Skeletal muscle tissue (tissue), 4 donors: ENCODE data around the gene HOXC4. TPM values are rescaled to one million over a fixed set of nuclear protein-coding genes. Genes with fewer than 3 reads are reported as not detected.
"Not testable (repeated sequence)": the region's sequence is repeated elsewhere in the genome, so short reads cannot be mapped to it uniquely, and the experiment has no call there.

Experiments
- H3K27ac ChIP-seq: one replicate; pipeline ENCODE4 v1.7.0; 2013; ENCODE audit warnings: mild to moderate bottlenecking, low read depth, low read length, inconsistent platforms
- H3K27me3 ChIP-seq, 3 donors: one replicate each; pipeline ENCODE4 v1.7.0; 2013; ENCODE audit warnings: low read length in 3 of 3; ENCODE audit not compliant: control insufficient read depth in 3 of 3, insufficient read depth in 3 of 3
- H3K36me3 ChIP-seq, 3 donors: one replicate each; pipeline ENCODE4 v1.7.0; 2013; ENCODE audit warnings: low read length in 3 of 3; ENCODE audit not compliant: control insufficient read depth in 3 of 3, insufficient read depth in 3 of 3
- H3K4me1 ChIP-seq, 3 donors: one replicate each; pipeline ENCODE4 v1.7.0; 2013; ENCODE audit warnings: low read length in 3 of 3, mild to moderate bottlenecking in 3 of 3; ENCODE audit not compliant: control insufficient read depth in 3 of 3, insufficient read depth in 3 of 3
- H3K4me3 ChIP-seq, 3 donors: one replicate each; pipeline ENCODE4 v1.7.0; 2013; ENCODE audit warnings: low read length in 3 of 3
- H3K9ac ChIP-seq, 3 donors: one replicate each; pipeline ENCODE4 v1.7.0; 2013; ENCODE audit warnings: low read length in 3 of 3, mild to moderate bottlenecking in 3 of 3, moderate library complexity in 2 of 3, low read depth in 1 of 3
- H3K9me3 ChIP-seq, 3 donors: one replicate each; pipeline ENCODE4 v1.7.0; 2013; ENCODE audit warnings: low read length in 3 of 3; ENCODE audit not compliant: control insufficient read depth in 3 of 3
- total RNA-seq: library from RNA; depleted of rRNA; stranded (reverse); fragments of >200 nt; gene quantifications from one replicate; pipeline ENCODE4 v1.2.3, GENCODE V29; 2014
- donor health status: Osteomylitis.

Gene HOXC4
- total RNA-seq, 1 donor from 2014 or later, result 1.0 TPM

GRCh38 chr12:54040648-54041047, 13.0 kb upstream of the HOXC4 start:
- H3K9ac ChIP-seq, result no peak overlapping the region
- no peaks in the 10 kb centered on the region for H3K9me3 ChIP-seq
- peaks cover 0 to 4% (median 2%) of the 10 kb centered on the region in 3 donors for H3K27me3 ChIP-seq
- H3K4me3 ChIP-seq, result peak overlapping the region in 1 of 3 donors; percentile 57
- peak overlapping the region; percentile 52 for H3K27ac ChIP-seq
- no peaks in the 10 kb centered on the region for H3K36me3 ChIP-seq
- H3K4me1 ChIP-seq, result peaks cover 43 to 52% (median 47%) of the 10 kb centered on the region in 3 donors

DNA sequence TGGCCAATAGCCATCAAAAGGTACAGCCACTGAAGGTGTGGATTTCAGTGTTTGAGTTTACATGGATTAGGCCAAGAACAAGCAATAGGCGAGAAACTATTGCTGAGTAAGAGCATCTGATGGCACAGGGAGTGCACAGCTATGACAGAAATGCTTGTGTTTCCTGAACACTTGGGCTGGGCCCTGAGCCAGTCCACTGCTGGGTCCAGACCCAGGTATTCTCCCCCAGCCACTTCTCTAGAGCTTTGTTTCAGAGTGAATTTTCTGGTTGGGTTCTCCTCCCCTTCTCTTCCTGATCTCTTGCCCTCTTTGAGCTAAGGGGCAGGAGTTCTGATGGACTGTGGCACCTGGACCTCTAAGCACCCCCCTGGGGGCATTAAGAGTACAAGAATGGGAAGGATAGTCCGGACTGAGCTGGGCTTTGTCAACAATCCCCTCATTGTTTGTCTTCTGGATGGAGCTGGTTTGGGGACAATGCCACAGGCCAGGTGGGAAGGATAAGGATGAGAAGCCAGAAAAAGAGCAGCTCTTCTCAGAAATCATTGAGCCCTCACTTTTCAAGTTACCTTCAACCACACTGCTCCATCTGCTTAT, 12.4 kb upstream of the HOXC4 start:
- Histone ChIP-seq H3K4me1 (peaks cover 42 to 52% (median 46%) of the 10 kb centered on the region in 3 donors), H3K4me3 (no peak overlapping the region), H3K27ac (no peak overlapping the region), H3K27me3 (peaks cover 0 to 6% (median 2%) of the 10 kb centered on the region in 3 donors), H3K36me3 (no peaks in the 10 kb centered on the region), H3K9ac (no peak overlapping the region), H3K9me3 (no peaks in the 10 kb centered on the region)

DNA sequence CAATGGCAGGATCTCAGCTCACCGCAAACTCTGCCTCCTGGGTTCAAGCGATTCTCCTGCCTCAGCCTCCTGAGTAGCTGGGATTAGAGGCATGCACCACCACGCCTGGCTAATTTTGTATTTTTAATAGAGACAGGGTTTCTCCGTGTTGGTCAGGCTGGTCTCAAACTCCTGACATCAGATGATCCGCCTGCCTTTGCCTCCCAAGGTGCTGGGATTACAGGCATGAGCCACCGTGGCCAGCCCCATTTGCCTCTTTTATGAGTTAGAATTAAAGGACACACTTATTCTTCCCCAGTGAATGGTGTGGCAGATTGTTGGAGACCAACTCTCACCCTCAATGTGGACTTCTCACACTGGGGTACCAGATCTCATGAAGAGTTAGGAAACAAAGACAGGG, 11.6 kb upstream of the HOXC4 start:
- H3K4me3 ChIP-seq, H3K27me3 ChIP-seq, H3K9me3 ChIP-seq, H3K36me3 ChIP-seq, H3K9ac ChIP-seq, H3K27ac ChIP-seq: not testable (repeated sequence)
- peaks cover 37 to 45% (median 41%) of the 10 kb centered on the region in 3 donors for H3K4me1 ChIP-seq

GRCh38 chr12:54042970-54043853, 10.4 kb upstream of the HOXC4 start:
- Histone ChIP-seq H3K4me3 (peak overlapping the region in 1 of 3 donors; percentile 24), H3K27me3 (peaks cover 0 to 6% (median 3%) of the 10 kb centered on the region in 3 donors), H3K36me3 (no peaks in the 10 kb centered on the region), H3K9ac (no peak overlapping the region), H3K27ac (peak overlapping the region; percentile 65), H3K4me1 (peaks cover 28 to 35% (median 32%) of the 10 kb centered on the region in 3 donors), H3K9me3 (no peaks in the 10 kb centered on the region)

DNA sequence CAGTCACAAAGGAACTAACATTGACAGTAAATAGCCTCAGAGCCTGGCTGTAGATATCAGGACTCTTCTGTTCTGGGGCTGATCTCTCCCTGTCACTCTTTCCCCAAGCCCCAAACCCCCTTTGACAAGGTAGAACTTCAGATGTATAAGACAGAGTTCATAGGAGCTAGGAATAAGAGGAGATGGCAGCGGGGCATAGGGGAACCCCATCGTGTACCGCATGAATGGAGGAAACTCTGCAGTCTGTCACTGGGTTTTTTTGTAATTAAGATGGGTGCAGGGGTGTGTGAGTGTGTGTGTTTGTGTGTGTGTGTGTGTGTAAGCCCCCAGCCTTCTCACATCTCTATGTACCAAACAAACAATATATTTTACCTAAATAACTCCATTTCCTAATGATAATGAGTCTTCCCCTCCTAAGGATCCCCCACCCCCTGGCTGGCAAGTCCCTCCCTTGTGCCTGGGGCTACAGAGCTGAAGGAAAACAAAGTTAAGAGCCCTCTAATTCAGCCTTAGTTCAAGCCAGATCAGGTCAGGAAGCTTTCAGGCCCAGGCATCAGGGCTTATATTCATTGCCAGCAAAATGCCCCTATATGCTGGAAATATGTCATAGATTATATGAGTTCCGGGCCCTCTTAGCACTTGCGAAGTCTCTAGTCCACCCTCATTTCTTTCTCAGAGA, 9.1 kb upstream of the HOXC4 start:
- H3K36me3 ChIP-seq, result no peaks in the 10 kb centered on the region
- peaks cover 17 to 22% (median 18%) of the 10 kb centered on the region in 3 donors for H3K4me1 ChIP-seq
- H3K27me3 ChIP-seq, result peaks cover 0 to 3% (median 3%) of the 10 kb centered on the region in 3 donors
- H3K9ac ChIP-seq, result no peak overlapping the region
- H3K9me3 ChIP-seq, result no peaks in the 10 kb centered on the region
- no peak overlapping the region for H3K4me3 ChIP-seq
- peak overlapping the region; percentile 37 for H3K27ac ChIP-seq

- H3K9me3 ChIP-seq, result no peaks in the 10 kb centered on the region
- no peak overlapping the region for H3K4me3 ChIP-seq
- H3K27me3 ChIP-seq, result peaks cover 0 to 3% (median 3%) of the 10 kb centered on the region in 3 donors
Observed at GRCh38 chr12:54045401-54045800, 8.2 kb upstream of the HOXC4 start.

GRCh38 chr12:54045868-54046521, 7.6 kb upstream of the HOXC4 start:
- Histone ChIP-seq H3K27me3 (peaks cover 0 to 3% (median 3%) of the 10 kb centered on the region in 3 donors), H3K4me3 (no peak overlapping the region), H3K36me3 (no peaks in the 10 kb centered on the region), H3K9ac (no peak overlapping the region), H3K27ac (no peak overlapping the region), H3K4me1 (peaks cover 15 to 22% (median 17%) of the 10 kb centered on the region in 3 donors), H3K9me3 (no peaks in the 10 kb centered on the region)

More at GRCh38 chr12:54045401-54045800, 8.2 kb upstream of the HOXC4 start:
- Histone ChIP-seq H3K9ac (no peak overlapping the region), H3K27ac (no peak overlapping the region), H3K4me1 (peaks cover 15 to 19% (median 17%) of the 10 kb centered on the region in 3 donors), H3K36me3 (no peaks in the 10 kb centered on the region)

DNA sequence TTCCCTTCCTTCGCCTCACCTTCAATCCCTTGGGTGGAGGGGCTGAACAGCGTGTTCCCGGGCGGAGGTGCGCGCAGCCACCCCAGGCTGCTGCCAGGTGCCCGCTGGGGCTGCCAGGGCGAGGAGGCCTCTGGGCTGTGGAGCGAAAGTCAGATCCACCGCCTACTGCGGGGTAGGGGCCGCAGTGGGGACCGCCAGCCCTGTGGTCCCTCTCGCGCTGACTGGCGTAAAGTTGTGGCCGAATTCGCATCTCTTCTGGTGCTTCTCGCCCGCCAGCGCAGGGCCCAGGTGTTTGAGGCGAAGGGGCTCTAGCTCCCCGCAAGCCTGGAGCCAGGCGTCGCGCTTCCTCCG, 6.9 kb upstream of the HOXC4 start:
- H3K27ac ChIP-seq, result no peak overlapping the region
- no peak overlapping the region for H3K4me3 ChIP-seq
- peaks cover 0 to 3% (median 3%) of the 10 kb centered on the region in 3 donors for H3K27me3 ChIP-seq

DNA sequence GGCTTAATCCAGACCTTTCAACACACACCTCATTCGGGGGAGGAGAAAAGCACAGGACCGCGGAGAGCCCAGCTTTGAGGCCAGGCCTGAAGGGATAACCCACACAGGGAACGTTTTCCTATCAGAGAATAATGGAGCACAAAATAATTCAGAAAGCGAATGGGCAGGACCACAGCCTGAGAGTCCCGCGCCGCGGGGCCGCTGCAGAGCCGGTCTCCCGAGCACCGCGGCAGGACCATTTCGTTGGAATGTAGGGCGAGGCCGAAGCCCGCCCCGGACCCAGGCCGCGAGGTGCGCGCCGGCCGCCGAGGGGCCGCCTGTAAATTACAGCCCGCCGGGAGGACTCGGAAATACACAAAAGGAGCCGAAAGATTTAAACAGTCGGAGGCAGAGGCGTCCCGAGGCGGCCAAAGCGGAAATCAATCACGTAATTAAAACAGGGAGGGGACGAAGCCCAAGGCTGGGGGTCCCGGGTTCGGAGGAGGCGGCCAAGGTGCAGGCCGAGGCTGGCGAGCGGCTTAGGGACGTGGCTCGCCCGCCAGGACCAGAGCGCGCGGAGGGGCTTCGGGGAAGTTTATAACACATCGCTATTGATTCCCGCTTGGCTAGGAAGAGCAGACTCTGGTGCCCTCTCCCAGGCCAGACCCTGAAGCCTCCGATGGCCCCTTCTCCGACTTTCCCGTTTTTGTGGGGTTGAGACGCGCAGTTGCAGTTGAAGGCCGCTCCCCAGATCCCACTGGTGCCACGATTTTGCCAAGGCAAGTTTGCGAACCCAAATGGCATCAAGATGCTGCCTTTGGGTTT, 6.3 kb upstream of the HOXC4 start:
- Histone ChIP-seq H3K4me1 (peaks cover 15 to 25% (median 17%) of the 10 kb centered on the region in 3 donors), H3K36me3 (no peaks in the 10 kb centered on the region), H3K4me3 (no peak overlapping the region), H3K9me3 (no peaks in the 10 kb centered on the region), H3K27me3 (peaks cover 0 to 3% (median 3%) of the 10 kb centered on the region in 3 donors), H3K27ac (no peak overlapping the region), H3K9ac (no peak overlapping the region)

More for the DNA sequence above, 6.9 kb upstream of the HOXC4 start:
- Histone ChIP-seq H3K9me3 (no peaks in the 10 kb centered on the region), H3K4me1 (peaks cover 15 to 25% (median 17%) of the 10 kb centered on the region in 3 donors), H3K36me3 (no peaks in the 10 kb centered on the region), H3K9ac (no peak overlapping the region)
